ENCODE measurements around the gene CUX1. TPM values are rescaled to one million over a fixed set of nuclear protein-coding genes. Genes with fewer than 3 reads are reported as not detected.

Gene CUX1
- total and polyA plus RNA-seq, 9 donors: 42.2 to 151 (median 126) TPM

- no peaks in the 10 kb centered on the region for H3K4me1 ChIP-seq (ENCODE audit: insufficient read depth)
- no peaks in the 10 kb centered on the region for H3K36me3 ChIP-seq
- no peak for TF ChIP-seq EP300 (IDR thresholded peaks at IDR 0.05)
- TF ChIP-seq POLR2A (IDR thresholded peaks at IDR 0.05): no peak
- no peak for TF ChIP-seq CTCF (IDR thresholded peaks at IDR 0.05)
- no peaks in the 10 kb centered on the region for H3K27me3 ChIP-seq
- H3K4me3 ChIP-seq: no peak overlapping the region
- 96 to 98% (median 97%) methylated on average over 16 of the region's 16 CpGs for WGBS, 3 donors
- no peaks in the 10 kb centered on the region for H3K9me3 ChIP-seq
- intact Hi-C loops (cut with DNase I): no loop called here
- no peak overlapping the region for H3K27ac ChIP-seq
- DNase-seq: no peak
Observed at GRCh38 chr7:101996876-101997275, 179.4 kb downstream of the CUX1 start.

- WGBS, 3 donors: 76 to 81% (median 79%) methylated on average over 24 of the region's 24 CpGs
Observed at GRCh38 chr7:101998029-101998905, 180.8 kb downstream of the CUX1 start.

GRCh38 chr7:101998906-101999240 lies 181.4 kb downstream of the CUX1 start:
- Histone ChIP-seq H3K27me3 (no peaks in the 10 kb centered on the region), H3K9me3 (no peaks in the 10 kb centered on the region), H3K4me1 (ENCODE audit: insufficient read depth) (no peaks in the 10 kb centered on the region), H3K27ac (no peak overlapping the region), H3K4me3 (no peak overlapping the region), H3K36me3 (no peaks in the 10 kb centered on the region)
- intact Hi-C loops (cut with DNase I): no loop called here
- DNase-seq: no peak
- TF ChIP-seq CTCF (IDR thresholded peaks at IDR 0.05) (no peak), EP300 (IDR thresholded peaks at IDR 0.05) (no peak), POLR2A (IDR thresholded peaks at IDR 0.05) (no peak)
- WGBS, 3 donors: 56 to 67% (median 64%) methylated on average over 5 to 6 of the region's 6 CpGs

More at GRCh38 chr7:101998029-101998905, 180.8 kb downstream of the CUX1 start:
- TF ChIP-seq CTCF (IDR thresholded peaks at IDR 0.05) (no peak), POLR2A (IDR thresholded peaks at IDR 0.05) (no peak), EP300 (IDR thresholded peaks at IDR 0.05) (no peak)
- Histone ChIP-seq H3K36me3 (no peaks in the 10 kb centered on the region), H3K27ac (no peak overlapping the region), H3K9me3 (no peaks in the 10 kb centered on the region), H3K4me3 (no peak overlapping the region), H3K27me3 (no peaks in the 10 kb centered on the region), H3K4me1 (ENCODE audit: insufficient read depth) (no peaks in the 10 kb centered on the region)
- no peak for DNase-seq
- intact Hi-C loops (cut with DNase I): no loop called here

- 92 to 93% (median 92%) methylated on average over 9 of the region's 9 CpGs for WGBS, 3 donors
- Histone ChIP-seq H3K4me1 (ENCODE audit: insufficient read depth) (no peaks in the 10 kb centered on the region), H3K27ac (no peak overlapping the region), H3K36me3 (no peaks in the 10 kb centered on the region), H3K27me3 (no peaks in the 10 kb centered on the region), H3K4me3 (no peak overlapping the region), H3K9me3 (no peaks in the 10 kb centered on the region)
- DNase-seq: no peak
- no peak for TF ChIP-seq POLR2A (IDR thresholded peaks at IDR 0.05)
- no peak for TF ChIP-seq EP300 (IDR thresholded peaks at IDR 0.05)
- no peak for TF ChIP-seq CTCF (IDR thresholded peaks at IDR 0.05)
- intact Hi-C loops (cut with DNase I): no loop called here
Observed at GRCh38 chr7:101999393-101999792, 182.0 kb downstream of the CUX1 start.

Measured in ovary (tissue), 9 donors.